Measurements from ENCODE around the gene NFYA.

The NFYA gene

GRCh38 chr6:41071923-41072835 lies 595 bp upstream of the NFYA start, which contains the start of gene OARD1 (continued):
- no peak for TF ChIP-seq ZNF473 (tag by site-specific recombination; IDR thresholded peaks at IDR 0.05)
- TF ChIP-seq REST (tag by site-specific recombination; IDR thresholded peaks at IDR 0.05): no peak
- TF ChIP-seq KLF7 (tag by site-specific recombination; IDR thresholded peaks at IDR 0.05; ENCODE audit: borderline replicate concordance): no peak
- no peak for TF ChIP-seq ZNF302 (tag by site-specific recombination; IDR thresholded peaks at IDR 0.05; ENCODE audit: low read depth)
- no peak for TF ChIP-seq INSM2 (tag by site-specific recombination; IDR thresholded peaks at IDR 0.05)
- TF ChIP-seq ZNF777 (tag by site-specific recombination; IDR thresholded peaks at IDR 0.05; ENCODE audit: borderline replicate concordance): no peak
- TF ChIP-seq PRDM4 (tag by site-specific recombination; IDR thresholded peaks at IDR 0.05): peak; percentile 22; the same call in 1 of the 2 replicates
- 0 out of 2 replicates have a peak, but pooled peaks have one; percentile 22 for TF ChIP-seq KLF16 (tag by site-specific recombination; IDR thresholded peaks at IDR 0.05)
- peak; percentile 55; the same call in 1 of the 2 replicates for TF ChIP-seq SP7 (tag by site-specific recombination; IDR thresholded peaks at IDR 0.05)
- TF ChIP-seq ZFHX2 (tag by site-specific recombination; conservative IDR thresholded peaks at IDR 0.05): peak; percentile 60
- no peak for TF ChIP-seq ZNF214 (tag by site-specific recombination; IDR thresholded peaks at IDR 0.05; ENCODE audit: borderline replicate concordance)
- peak; percentile 29; the same call in 1 of the 2 replicates for TF ChIP-seq FEZF1 (tag by site-specific recombination; IDR thresholded peaks at IDR 0.05)
- no peak for TF ChIP-seq ZNF626 (tag by site-specific recombination; IDR thresholded peaks at IDR 0.05)
- no peak for TF ChIP-seq ZNF239 (tag by site-specific recombination; IDR thresholded peaks at IDR 0.05)
- peak; percentile 89 for TF ChIP-seq KLF8 (tag by site-specific recombination; IDR thresholded peaks at IDR 0.05)
- no peak for TF ChIP-seq GLI4 (tag by site-specific recombination; IDR thresholded peaks at IDR 0.05)
- no peak for TF ChIP-seq HIC1 (tag by site-specific recombination; IDR thresholded peaks at IDR 0.05)
- no peak for TF ChIP-seq BCL11B (tag by site-specific recombination; IDR thresholded peaks at IDR 0.05; ENCODE audit: low read depth)
- no peak; the same call in 1 of the 2 replicates for TF ChIP-seq ELK4 (IDR thresholded peaks at IDR 0.05; ENCODE audit: borderline replicate concordance, low read depth, low read length)
- peak; percentile 84 for TF ChIP-seq PRDM1 (tag by site-specific recombination; IDR thresholded peaks at IDR 0.05)
- no peak for TF ChIP-seq ZNF211 (tag by site-specific recombination; IDR thresholded peaks at IDR 0.05; ENCODE audit: low read depth)
- no peak for TF ChIP-seq ZNF112 (tag by site-specific recombination; IDR thresholded peaks at IDR 0.05)
- TF ChIP-seq ZNF221 (tag by site-specific recombination; IDR thresholded peaks at IDR 0.05; ENCODE audit: borderline replicate concordance): no peak
- TF ChIP-seq BCL6B (tag by site-specific recombination; IDR thresholded peaks at IDR 0.05): no peak
- no peak for TF ChIP-seq BCL11A (tag by site-specific recombination; IDR thresholded peaks at IDR 0.05; ENCODE audit: low read depth)
- TF ChIP-seq KLF1 (tag by site-specific recombination; IDR thresholded peaks at IDR 0.05): peak; percentile 22; the same call in 1 of the 2 replicates
- TF ChIP-seq ZNF157 (tag by site-specific recombination; IDR thresholded peaks at IDR 0.05): no peak

Data from HEK293 (cell line).